SK-N-SH (cell line): ENCODE results near the gene SCD5. TPM values are rescaled to one million over a fixed set of nuclear protein-coding genes. Genes with fewer than 3 reads are reported as not detected.

Experiments
- CTCF ChIA-PET: fragments of 300-600, 350-600 bp; formaldehyde crosslinking; extraction: SDS; loops from one replicate; lab custom pipeline; 2021; lab: Yijun Ruan, JAX
- POLR2A ChIA-PET: fragments of 350-600 bp; sonication (Branson Sonifier 250); formaldehyde crosslinking; extraction: SDS; loops from one replicate; lab custom pipeline; 2020; ENCODE audit warnings: antibody characterized with exemption, inconsistent platforms; lab: Yijun Ruan, JAX
- DNase-seq: peaks from one replicate; pipeline ENCODE4 v3.0.0; 2012
- H2AFZ ChIP-seq: fragments of 200-600 bp; sonication (generic); 2 replicates; pipeline ENCODE4 v1.8.1; 2016; ENCODE audit warnings: antibody characterized with exemption, mild to moderate bottlenecking, low read depth
- H3F3A ChIP-seq: fragments of 200-600 bp; sonication (generic); replicated peaks from 2 replicates; pipeline ENCODE3; 2016; ENCODE audit warnings: antibody characterized with exemption, mild to moderate bottlenecking; ENCODE audit not compliant: insufficient read depth
- H3K27ac ChIP-seq, 2 experiments: fragments of 200-500 bp in 1 of 2; fragments of 200-600 bp in 1 of 2; sonication (Bioruptor generic) in 1 of 2; sonication (generic), shearing (Covaris generic) in 1 of 2; 2 replicates each; pipeline versions ENCODE4 v1.5.1 to v1.6.1; 2014 to 2016; ENCODE audit warnings: low read depth in 2 of 2, inconsistent platforms in 1 of 2, low read length in 1 of 2, mild to moderate bottlenecking in 1 of 2, mixed read lengths in 1 of 2
- H3K27me3 ChIP-seq: fragments of 200-600 bp; sonication (generic), shearing (Covaris generic); 2 replicates; pipeline ENCODE4 v1.6.1; 2016; ENCODE audit warnings: mixed run types; ENCODE audit not compliant: insufficient read depth
- H3K36me3 ChIP-seq, 2 experiments: fragments of 200-500 bp in 1 of 2; fragments of 200-600 bp in 1 of 2; sonication (Bioruptor generic) in 1 of 2; sonication (generic) in 1 of 2; replicated peaks in 1 of 2; 2 replicates each; pipeline versions ENCODE3 to v1.5.1; 2014 to 2016; ENCODE audit warnings: low read length in 1 of 2, mild to moderate bottlenecking in 1 of 2; ENCODE audit not compliant: insufficient read depth in 2 of 2, control insufficient read depth in 1 of 2
- H3K4me1 ChIP-seq, 2 experiments: fragments of 200-500 bp in 1 of 2; fragments of 200-600 bp in 1 of 2; sonication (Bioruptor generic) in 1 of 2; sonication (generic), shearing (Covaris generic) in 1 of 2; 2 replicates each; pipeline versions ENCODE4 v1.5.1 to v1.6.1; 2014 to 2016; ENCODE audit warnings: low read depth in 1 of 2, low read length in 1 of 2, mixed run types in 1 of 2; ENCODE audit not compliant: insufficient read depth in 2 of 2, control insufficient read depth in 1 of 2
- H3K4me2 ChIP-seq: fragments of 200-600 bp; sonication (generic), shearing (Covaris generic); 2 replicates; pipeline ENCODE4 v1.6.1; 2017; ENCODE audit warnings: mixed run types
- H3K4me3 ChIP-seq, 2 experiments: fragments of 200-500 bp in 1 of 2; fragments of 200-600 bp in 1 of 2; sonication (Bioruptor generic) in 1 of 2; sonication (generic), shearing (Covaris generic) in 1 of 2; 2 replicates each; pipeline versions ENCODE4 v1.5.1 to v1.8.1; 2014 to 2016; ENCODE audit warnings: low read depth in 2 of 2, inconsistent platforms in 1 of 2, low read length in 1 of 2, mild to moderate bottlenecking in 1 of 2, mixed read lengths in 1 of 2, moderate library complexity in 1 of 2
- H3K79me2 ChIP-seq: fragments of 200-600 bp; sonication (generic); 2 replicates; pipeline ENCODE4 v1.8.1; 2017; ENCODE audit warnings: mild to moderate bottlenecking; ENCODE audit not compliant: insufficient read depth
- H3K9ac ChIP-seq: fragments of 200-600 bp; sonication (generic); 2 replicates; pipeline ENCODE4 v1.6.1; 2017; ENCODE audit warnings: mixed run types
- H3K9me2 ChIP-seq: fragments of 200-600 bp; sonication (generic); 2 replicates; pipeline ENCODE4 v1.6.1; 2017; ENCODE audit warnings: mixed run types
- H3K9me3 ChIP-seq: fragments of 200-600 bp; sonication (generic); 2 replicates; pipeline ENCODE4 v1.6.1; 2017; ENCODE audit warnings: mixed run types, mild to moderate bottlenecking, moderate library complexity
- H4K20me1 ChIP-seq: fragments of 200-600 bp; sonication (generic); 2 replicates; pipeline ENCODE4 v1.6.1; 2017; ENCODE audit warnings: mild to moderate bottlenecking, mixed run types; ENCODE audit not compliant: insufficient read depth
- EZH2phosphoT487 ChIP-seq: fragments of 200-600 bp; sonication (generic); IDR thresholded peaks from 2 replicates; pipeline ENCODE4 v1.6.1; 2017; ENCODE audit warnings: low read depth, mixed run types, mild to moderate bottlenecking, antibody characterized with exemption, moderate library complexity, borderline replicate concordance
- FOXJ3 ChIP-seq: sonication (generic); formaldehyde crosslinking; IDR thresholded peaks from 2 replicates; pipeline ENCODE4 v1.5.1; 2020; ENCODE audit warnings: mild to moderate bottlenecking, missing genetic modification reagents
- GABPA ChIP-seq: IDR thresholded peaks from 2 replicates; pipeline ENCODE4 v1.4.0; 2012; ENCODE audit warnings: low read depth, mild to moderate bottlenecking
- GATA2 ChIP-seq: sonication (generic); formaldehyde crosslinking; IDR thresholded peaks from 2 replicates; pipeline ENCODE4 v1.5.0; 2020; ENCODE audit warnings: mild to moderate bottlenecking, missing genetic modification reagents
- IRF3 ChIP-seq: fragments of 150-350 bp; IDR thresholded peaks from 2 replicates; pipeline ENCODE4 v1.6.1; 2016; ENCODE audit warnings: mild to moderate bottlenecking, low read depth, low read length
- MAX ChIP-seq: IDR thresholded peaks from 2 replicates; pipeline ENCODE4 v1.4.0; 2012; ENCODE audit warnings: low read depth
- NRF1 ChIP-seq: IDR thresholded peaks from 2 replicates; pipeline ENCODE4 v1.6.1; 2012; ENCODE audit warnings: low read depth, mild to moderate bottlenecking, low read length
- PBX3 ChIP-seq: IDR thresholded peaks from 2 replicates; pipeline ENCODE4; 2012
- RAD21 ChIP-seq: IDR thresholded peaks from 2 replicates; pipeline ENCODE4 v1.6.1; 2012; ENCODE audit warnings: mild to moderate bottlenecking, low read length
- REST ChIP-seq: IDR thresholded peaks from 2 replicates; pipeline ENCODE4 v1.6.1; 2012; ENCODE audit warnings: mild to moderate bottlenecking, low read depth, low read length, moderate library complexity
- RXRA ChIP-seq: IDR thresholded peaks from 2 replicates; pipeline ENCODE4 v1.4.0; 2012; ENCODE audit warnings: low read depth, mild to moderate bottlenecking, borderline replicate concordance
- SMC3 ChIP-seq: IDR thresholded peaks from 2 replicates; pipeline ENCODE4 v1.6.1; 2012; ENCODE audit warnings: low read depth, low read length, improper control_type of control experiment
- TAF1 ChIP-seq: IDR thresholded peaks from 2 replicates; pipeline ENCODE4 v1.6.1; 2012; ENCODE audit warnings: low read depth, mild to moderate bottlenecking, low read length, moderate library complexity, borderline replicate concordance
- YY1 ChIP-seq: IDR thresholded peaks from 2 replicates; pipeline ENCODE4 v1.4.0; 2012; ENCODE audit warnings: low read depth, mild to moderate bottlenecking
- WGBS: methylation state at CpG from one replicate; pipeline ENCODE4 v1.1.6; 2017; ENCODE audit warnings: low lambda C conversion rate; 5-methylcytosine and 5-hydroxymethylcytosine counted together
- polyA plus RNA-seq, 3 experiments: library from polyadenylated mRNA; depleted of rRNA; stranded (reverse); fragments of >200 nt; gene quantifications; 2 replicates each; pipeline ENCODE4 v1.2.3, GENCODE V29; 2012

Gene SCD5
- polyA plus RNA-seq, 1 of the 3 experiments (the other 2 are of a cell fraction) = 23.7 TPM

- no peaks in the 10 kb centered on the region for H3K27me3 ChIP-seq
- POLR2A ChIA-PET = no interaction called here
- DNase-seq = no peak
- no peak overlapping the region for H2AFZ ChIP-seq
- peaks cover 5 to 8% of the 10 kb centered on the region in 2 experiments; a peak in 2 of 4 replicates for H3K4me1 ChIP-seq
- 79% methylated on average over 4 of the region's 4 CpGs for WGBS
- no peaks in the 10 kb centered on the region for H3K9me2 ChIP-seq
- no peak overlapping the region for H3K9ac ChIP-seq
- no peaks in the 10 kb centered on the region; the same call in 1 of the 2 replicates for H4K20me1 ChIP-seq
- no peak for TF ChIP-seq YY1
- no peak for TF ChIP-seq SMC3
- TF ChIP-seq IRF3 = no peak
- no peak for TF ChIP-seq GATA2 (CRISPR knock-in tag)
- no peak for TF ChIP-seq FOXJ3 (CRISPR knock-in tag)
- TF ChIP-seq TAF1 = no peak
- no peak for TF ChIP-seq GABPA
- TF ChIP-seq MAX = no peak
- no peak for TF ChIP-seq EZH2phosphoT487
- TF ChIP-seq NRF1 = no peak
- no peak for TF ChIP-seq REST
- TF ChIP-seq RAD21 = no peak
- TF ChIP-seq RXRA = no peak
- TF ChIP-seq PBX3 = no peak
- H3K79me2 ChIP-seq = peaks cover 54% of the 10 kb centered on the region
- no peak overlapping the region for H3K4me3 ChIP-seq
- no peak overlapping the region for H3K4me2 ChIP-seq
- no peaks in the 10 kb centered on the region for H3K9me3 ChIP-seq
- H3K36me3 ChIP-seq = peaks cover 0 to 9% of the 10 kb centered on the region in 2 experiments
- CTCF ChIA-PET = interaction anchor here (0.7 kb wide), 1 partner anchor 124 kb away, joined by 3 read pairs; no protein-coding TSS in a partner anchor
- no peaks in the 10 kb centered on the region for H3F3A ChIP-seq
- no peak overlapping the region for H3K27ac ChIP-seq
Measured at GRCh38 chr4:82773057-82773456, 25.5 kb downstream of the SCD5 start.
